WTC11 (cell line): ENCODE measurements around the gene PAN3. TPM values are rescaled to one million over a fixed set of nuclear protein-coding genes. Genes with fewer than 3 reads are reported as not detected.

ENCODE experiments used
- ATAC-seq: fragments of 200-7000 bp; cut with Tn5 transposase; 2 replicates; pipeline ENCODE4 v1.10.0; 2021; ENCODE audit warnings: mild to moderate bottlenecking, moderate library complexity
- CTCF ChIA-PET: fragments of 300-600 bp; sonication (Branson Sonifier 250); formaldehyde crosslinking; loops from one replicate; lab custom pipeline; 2021; ENCODE audit warnings: antibody characterized with exemption; lab: Charles Lee
- POLR2A ChIA-PET: fragments of 350-600 bp; sonication (Branson Sonifier 250); formaldehyde crosslinking; loops from one replicate; lab custom pipeline; 2021; ENCODE audit warnings: antibody characterized with exemption; lab: Charles Lee
- DNase-seq: peaks from one replicate; pipeline ENCODE4 v3.0.0; 2021; ENCODE audit warnings: low spot score
- H3K27ac Mint-ChIP-seq: 2 replicates; pipeline ENCODE4 v1.8.0; 2021; ENCODE audit warnings: mixed read lengths
- H3K27me3 Mint-ChIP-seq: 2 replicates; pipeline ENCODE4 v1.8.0; 2021; ENCODE audit warnings: low read depth, mild to moderate bottlenecking, moderate library complexity, mixed read lengths
- H3K36me3 Mint-ChIP-seq: 2 replicates; pipeline ENCODE4 v1.8.0; 2021; ENCODE audit warnings: mixed read lengths
- H3K4me1 Mint-ChIP-seq: 2 replicates; pipeline ENCODE4 v1.8.0; 2022; ENCODE audit warnings: mixed read lengths
- H3K4me3 Mint-ChIP-seq: 2 replicates; pipeline ENCODE4 v1.8.0; 2021; ENCODE audit warnings: mild to moderate bottlenecking, moderate library complexity, mixed read lengths
- H3K9me3 Mint-ChIP-seq: 2 replicates; pipeline ENCODE4 v1.8.0; 2021; ENCODE audit warnings: mixed read lengths
- CREM ChIP-seq: sonication (generic); formaldehyde crosslinking; IDR thresholded peaks from 2 replicates; pipeline ENCODE4 v1.8.1; 2022; ENCODE audit warnings: mild to moderate bottlenecking, missing genetic modification reagents, moderate library complexity
- ESRRA ChIP-seq: sonication (generic); formaldehyde crosslinking; IDR thresholded peaks from 2 replicates; pipeline ENCODE4 v1.8.1; 2022; ENCODE audit warnings: mild to moderate bottlenecking, missing genetic modification reagents, borderline replicate concordance
- ETV6 ChIP-seq: sonication (generic); formaldehyde crosslinking; IDR thresholded peaks from 2 replicates; pipeline ENCODE4 v1.8.1; 2022; ENCODE audit warnings: mild to moderate bottlenecking, missing genetic modification reagents
- FOXK1 ChIP-seq: sonication (generic); formaldehyde crosslinking; IDR thresholded peaks from 2 replicates; pipeline ENCODE4 v1.8.0; 2022; ENCODE audit warnings: mild to moderate bottlenecking, moderate library complexity, missing genetic modification reagents
- NR1H2 ChIP-seq: sonication (generic); formaldehyde crosslinking; IDR thresholded peaks from 2 replicates; pipeline ENCODE4 v1.9.0; 2021; ENCODE audit warnings: mild to moderate bottlenecking, moderate library complexity, missing genetic modification reagents
- PRRX2 ChIP-seq: fragments of 250-450 bp; sonication (Bioruptor Pico); IDR thresholded peaks from 2 replicates; pipeline ENCODE4 v1.8.0; 2021; ENCODE audit warnings: mild to moderate bottlenecking
- SMAD4 ChIP-seq: sonication (generic); formaldehyde crosslinking; IDR thresholded peaks from 2 replicates; pipeline ENCODE4 v1.8.0; 2022; ENCODE audit warnings: mild to moderate bottlenecking, missing genetic modification reagents
- ZBTB21 ChIP-seq: sonication (generic); formaldehyde crosslinking; IDR thresholded peaks from 2 replicates; pipeline ENCODE4 v1.8.1; 2023; ENCODE audit warnings: mild to moderate bottlenecking, missing genetic modification reagents, borderline replicate concordance
- ZNF121 ChIP-seq: sonication (generic); formaldehyde crosslinking; IDR thresholded peaks from 2 replicates; pipeline ENCODE4 v1.8.0; 2023; ENCODE audit warnings: missing genetic modification reagents
- ZNF219 ChIP-seq: sonication (generic); formaldehyde crosslinking; IDR thresholded peaks from 2 replicates; pipeline ENCODE4 v1.8.0; 2023; ENCODE audit warnings: missing genetic modification reagents, mild to moderate bottlenecking, borderline replicate concordance
- ZNF232 ChIP-seq: sonication (generic); formaldehyde crosslinking; IDR thresholded peaks from 2 replicates; pipeline ENCODE4 v1.8.0; 2022; ENCODE audit warnings: mild to moderate bottlenecking, missing genetic modification reagents
- ZNF281 ChIP-seq: sonication (generic); formaldehyde crosslinking; IDR thresholded peaks from 2 replicates; pipeline ENCODE4 v1.8.0; 2023; ENCODE audit warnings: mild to moderate bottlenecking, missing genetic modification reagents
- ZNF317 ChIP-seq: sonication (generic); formaldehyde crosslinking; IDR thresholded peaks from 2 replicates; pipeline ENCODE4 v1.8.1; 2023; ENCODE audit warnings: low read depth, mild to moderate bottlenecking, moderate library complexity, missing genetic modification reagents, borderline replicate concordance
- total RNA-seq: library from RNA; stranded (reverse); gene quantifications from 3 replicates; pipeline ENCODE4 v1.2.3, GENCODE V29; 2021
- TF ChIP-seq, protein P1 (sequence below): sonication (generic); formaldehyde crosslinking; IDR thresholded peaks from 2 replicates; pipeline ENCODE4 v1.8.0; 2022; ENCODE audit warnings: missing genetic modification reagents
- TF ChIP-seq, protein P2 (sequence below): fragments of 250-450 bp; sonication (Bioruptor Pico); IDR thresholded peaks from 2 replicates; pipeline ENCODE4 v1.8.0; 2021; ENCODE audit warnings: mild to moderate bottlenecking
- TF ChIP-seq, protein P3 (sequence below): fragments of 250-450 bp; sonication (Bioruptor Pico); conservative IDR thresholded peaks from 2 replicates; pipeline ENCODE4 v1.9.0; 2021; ENCODE audit warnings: mild to moderate bottlenecking
- TF ChIP-seq, protein P4 (sequence below): fragments of 250-450 bp; sonication (Bioruptor Pico); IDR thresholded peaks from 2 replicates; pipeline ENCODE4 v2.1.2; 2022; ENCODE audit warnings: mild to moderate bottlenecking, moderate library complexity
- TF ChIP-seq, protein P5 (sequence below): fragments of 250-450 bp; sonication (Bioruptor Pico); IDR thresholded peaks from 2 replicates; pipeline ENCODE4 v1.9.0; 2021; ENCODE audit warnings: mild to moderate bottlenecking
- TF ChIP-seq, protein P6 (sequence below): sonication (generic); formaldehyde crosslinking; conservative IDR thresholded peaks from 2 replicates; pipeline ENCODE4 v1.8.1; 2022; ENCODE audit warnings: mild to moderate bottlenecking, missing genetic modification reagents
- TF ChIP-seq, protein P7 (sequence below): fragments of 250-450 bp; sonication (Bioruptor Pico); IDR thresholded peaks from 2 replicates; pipeline ENCODE4 v1.9.0; 2021; ENCODE audit warnings: mild to moderate bottlenecking

PAN3 gene
- total RNA-seq, 1 experiment from 2014 or later, result 37.8 TPM

GRCh38 chr13:28220166-28220565 lies 81.8 kb downstream of the PAN3 start:
- TF ChIP-seq FOXK1 (CRISPR knock-in tag) (no peak), ZNF121 (CRISPR knock-in tag) (no peak), SMAD4 (no peak), NR1H2 (CRISPR knock-in tag) (no peak), ESRRA (CRISPR knock-in tag) (no peak), ZNF232 (CRISPR knock-in tag) (no peak), ZNF281 (no peak), ETV6 (no peak), CREM (CRISPR knock-in tag) (no peak), ZBTB21 (CRISPR knock-in tag) (no peak), PRRX2 (no peak), ZNF317 (CRISPR knock-in tag) (no peak), ZNF219 (no peak)
- TF ChIP-seq, protein P1, sequence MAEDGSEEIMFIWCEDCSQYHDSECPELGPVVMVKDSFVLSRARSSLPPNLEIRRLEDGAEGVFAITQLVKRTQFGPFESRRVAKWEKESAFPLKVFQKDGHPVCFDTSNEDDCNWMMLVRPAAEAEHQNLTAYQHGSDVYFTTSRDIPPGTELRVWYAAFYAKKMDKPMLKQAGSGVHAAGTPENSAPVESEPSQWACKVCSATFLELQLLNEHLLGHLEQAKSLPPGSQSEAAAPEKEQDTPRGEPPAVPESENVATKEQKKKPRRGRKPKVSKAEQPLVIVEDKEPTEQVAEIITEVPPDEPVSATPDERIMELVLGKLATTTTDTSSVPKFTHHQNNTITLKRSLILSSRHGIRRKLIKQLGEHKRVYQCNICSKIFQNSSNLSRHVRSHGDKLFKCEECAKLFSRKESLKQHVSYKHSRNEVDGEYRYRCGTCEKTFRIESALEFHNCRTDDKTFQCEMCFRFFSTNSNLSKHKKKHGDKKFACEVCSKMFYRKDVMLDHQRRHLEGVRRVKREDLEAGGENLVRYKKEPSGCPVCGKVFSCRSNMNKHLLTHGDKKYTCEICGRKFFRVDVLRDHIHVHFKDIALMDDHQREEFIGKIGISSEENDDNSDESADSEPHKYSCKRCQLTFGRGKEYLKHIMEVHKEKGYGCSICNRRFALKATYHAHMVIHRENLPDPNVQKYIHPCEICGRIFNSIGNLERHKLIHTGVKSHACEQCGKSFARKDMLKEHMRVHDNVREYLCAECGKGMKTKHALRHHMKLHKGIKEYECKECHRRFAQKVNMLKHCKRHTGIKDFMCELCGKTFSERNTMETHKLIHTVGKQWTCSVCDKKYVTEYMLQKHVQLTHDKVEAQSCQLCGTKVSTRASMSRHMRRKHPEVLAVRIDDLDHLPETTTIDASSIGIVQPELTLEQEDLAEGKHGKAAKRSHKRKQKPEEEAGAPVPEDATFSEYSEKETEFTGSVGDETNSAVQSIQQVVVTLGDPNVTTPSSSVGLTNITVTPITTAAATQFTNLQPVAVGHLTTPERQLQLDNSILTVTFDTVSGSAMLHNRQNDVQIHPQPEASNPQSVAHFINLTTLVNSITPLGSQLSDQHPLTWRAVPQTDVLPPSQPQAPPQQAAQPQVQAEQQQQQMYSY, result no peak
- TF ChIP-seq, protein P2, sequence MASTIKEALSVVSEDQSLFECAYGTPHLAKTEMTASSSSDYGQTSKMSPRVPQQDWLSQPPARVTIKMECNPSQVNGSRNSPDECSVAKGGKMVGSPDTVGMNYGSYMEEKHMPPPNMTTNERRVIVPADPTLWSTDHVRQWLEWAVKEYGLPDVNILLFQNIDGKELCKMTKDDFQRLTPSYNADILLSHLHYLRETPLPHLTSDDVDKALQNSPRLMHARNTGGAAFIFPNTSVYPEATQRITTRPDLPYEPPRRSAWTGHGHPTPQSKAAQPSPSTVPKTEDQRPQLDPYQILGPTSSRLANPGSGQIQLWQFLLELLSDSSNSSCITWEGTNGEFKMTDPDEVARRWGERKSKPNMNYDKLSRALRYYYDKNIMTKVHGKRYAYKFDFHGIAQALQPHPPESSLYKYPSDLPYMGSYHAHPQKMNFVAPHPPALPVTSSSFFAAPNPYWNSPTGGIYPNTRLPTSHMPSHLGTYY (CRISPR knock-in tag), result no peak
- TF ChIP-seq, protein P3, sequence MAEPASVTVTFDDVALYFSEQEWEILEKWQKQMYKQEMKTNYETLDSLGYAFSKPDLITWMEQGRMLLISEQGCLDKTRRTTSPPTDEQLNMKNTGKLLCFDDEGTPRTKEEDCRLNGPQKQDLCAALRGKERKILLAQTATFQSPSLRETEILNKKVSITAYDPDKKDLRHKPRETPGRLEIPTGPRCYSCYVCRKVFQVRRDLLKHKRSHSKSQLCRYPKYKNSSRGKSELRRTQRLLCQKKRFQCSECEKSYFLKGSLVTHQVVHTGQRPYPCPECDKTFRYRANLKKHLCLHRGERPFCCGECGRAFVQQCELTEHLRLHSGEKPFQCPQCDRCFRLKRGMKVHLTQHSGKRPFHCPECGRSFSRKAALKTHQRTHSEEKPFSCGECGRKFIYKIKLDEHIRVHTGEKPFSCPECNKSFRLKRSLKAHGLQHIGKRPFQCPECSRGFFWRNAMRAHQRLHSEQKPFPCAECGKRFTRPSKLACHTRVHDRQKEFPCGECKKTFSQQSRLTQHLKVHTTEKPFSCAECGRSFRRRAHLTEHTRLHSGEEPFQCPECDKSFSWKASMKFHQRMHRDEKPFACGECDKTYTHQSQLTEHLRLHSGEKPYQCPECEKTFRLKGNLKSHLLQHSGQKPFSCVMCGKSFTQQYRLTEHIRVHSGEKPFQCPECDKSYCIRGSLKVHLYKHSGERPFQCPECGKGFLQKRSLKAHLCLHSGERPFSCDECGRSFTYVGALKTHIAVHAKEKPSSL (CRISPR knock-in tag), result no peak
- TF ChIP-seq, protein P4, sequence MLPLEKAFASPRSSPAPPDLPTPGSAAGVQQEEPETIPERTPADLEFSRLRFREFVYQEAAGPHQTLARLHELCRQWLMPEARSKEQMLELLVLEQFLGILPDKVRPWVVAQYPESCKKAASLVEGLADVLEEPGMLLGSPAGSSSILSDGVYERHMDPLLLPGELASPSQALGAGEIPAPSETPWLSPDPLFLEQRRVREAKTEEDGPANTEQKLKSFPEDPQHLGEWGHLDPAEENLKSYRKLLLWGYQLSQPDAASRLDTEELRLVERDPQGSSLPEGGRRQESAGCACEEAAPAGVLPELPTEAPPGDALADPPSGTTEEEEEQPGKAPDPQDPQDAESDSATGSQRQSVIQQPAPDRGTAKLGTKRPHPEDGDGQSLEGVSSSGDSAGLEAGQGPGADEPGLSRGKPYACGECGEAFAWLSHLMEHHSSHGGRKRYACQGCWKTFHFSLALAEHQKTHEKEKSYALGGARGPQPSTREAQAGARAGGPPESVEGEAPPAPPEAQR (CRISPR knock-in tag), result no peak
- TF ChIP-seq, protein P5, sequence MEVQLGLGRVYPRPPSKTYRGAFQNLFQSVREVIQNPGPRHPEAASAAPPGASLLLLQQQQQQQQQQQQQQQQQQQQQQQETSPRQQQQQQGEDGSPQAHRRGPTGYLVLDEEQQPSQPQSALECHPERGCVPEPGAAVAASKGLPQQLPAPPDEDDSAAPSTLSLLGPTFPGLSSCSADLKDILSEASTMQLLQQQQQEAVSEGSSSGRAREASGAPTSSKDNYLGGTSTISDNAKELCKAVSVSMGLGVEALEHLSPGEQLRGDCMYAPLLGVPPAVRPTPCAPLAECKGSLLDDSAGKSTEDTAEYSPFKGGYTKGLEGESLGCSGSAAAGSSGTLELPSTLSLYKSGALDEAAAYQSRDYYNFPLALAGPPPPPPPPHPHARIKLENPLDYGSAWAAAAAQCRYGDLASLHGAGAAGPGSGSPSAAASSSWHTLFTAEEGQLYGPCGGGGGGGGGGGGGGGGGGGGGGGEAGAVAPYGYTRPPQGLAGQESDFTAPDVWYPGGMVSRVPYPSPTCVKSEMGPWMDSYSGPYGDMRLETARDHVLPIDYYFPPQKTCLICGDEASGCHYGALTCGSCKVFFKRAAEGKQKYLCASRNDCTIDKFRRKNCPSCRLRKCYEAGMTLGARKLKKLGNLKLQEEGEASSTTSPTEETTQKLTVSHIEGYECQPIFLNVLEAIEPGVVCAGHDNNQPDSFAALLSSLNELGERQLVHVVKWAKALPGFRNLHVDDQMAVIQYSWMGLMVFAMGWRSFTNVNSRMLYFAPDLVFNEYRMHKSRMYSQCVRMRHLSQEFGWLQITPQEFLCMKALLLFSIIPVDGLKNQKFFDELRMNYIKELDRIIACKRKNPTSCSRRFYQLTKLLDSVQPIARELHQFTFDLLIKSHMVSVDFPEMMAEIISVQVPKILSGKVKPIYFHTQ (CRISPR knock-in tag), result no peak
- TF ChIP-seq, protein P6, sequence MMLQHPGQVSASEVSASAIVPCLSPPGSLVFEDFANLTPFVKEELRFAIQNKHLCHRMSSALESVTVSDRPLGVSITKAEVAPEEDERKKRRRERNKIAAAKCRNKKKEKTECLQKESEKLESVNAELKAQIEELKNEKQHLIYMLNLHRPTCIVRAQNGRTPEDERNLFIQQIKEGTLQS (CRISPR knock-in tag), result no peak
- TF ChIP-seq, protein P7, sequence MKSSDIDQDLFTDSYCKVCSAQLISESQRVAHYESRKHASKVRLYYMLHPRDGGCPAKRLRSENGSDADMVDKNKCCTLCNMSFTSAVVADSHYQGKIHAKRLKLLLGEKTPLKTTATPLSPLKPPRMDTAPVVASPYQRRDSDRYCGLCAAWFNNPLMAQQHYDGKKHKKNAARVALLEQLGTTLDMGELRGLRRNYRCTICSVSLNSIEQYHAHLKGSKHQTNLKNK (CRISPR knock-in tag), result no peak
- Mint-ChIP-seq H3K9me3 (no peaks in the 10 kb centered on the region), H3K27ac (no peak overlapping the region), H3K27me3 (no peaks in the 10 kb centered on the region), H3K36me3 (no peaks in the 10 kb centered on the region), H3K4me1 (no peaks in the 10 kb centered on the region), H3K4me3 (no peak overlapping the region)
- CTCF ChIA-PET, result no interaction called here
- POLR2A ChIA-PET, result no interaction called here
- DNase-seq, result no peak
- ATAC-seq, result no peak
